CD4-positive, alpha-beta T cell treated with Interleukin-1 beta for 1 hour (primary cell): Measurements from ENCODE around the gene SCLY.

Source experiments
- DNase-seq, 2 donors: peaks; one replicate each; pipeline ENCODE4 v3.0.0-alpha.2; 2020 to 2022

SCLY gene

GRCh38 chr2:238141541-238142318 is 80.9 kb downstream of the SCLY start:
- DNase-seq = peak in 1 of 2 donors; percentile 35

GRCh38 chr2:238142382-238143205 is 81.8 kb downstream of the SCLY start:
- no peak for DNase-seq

DNA sequence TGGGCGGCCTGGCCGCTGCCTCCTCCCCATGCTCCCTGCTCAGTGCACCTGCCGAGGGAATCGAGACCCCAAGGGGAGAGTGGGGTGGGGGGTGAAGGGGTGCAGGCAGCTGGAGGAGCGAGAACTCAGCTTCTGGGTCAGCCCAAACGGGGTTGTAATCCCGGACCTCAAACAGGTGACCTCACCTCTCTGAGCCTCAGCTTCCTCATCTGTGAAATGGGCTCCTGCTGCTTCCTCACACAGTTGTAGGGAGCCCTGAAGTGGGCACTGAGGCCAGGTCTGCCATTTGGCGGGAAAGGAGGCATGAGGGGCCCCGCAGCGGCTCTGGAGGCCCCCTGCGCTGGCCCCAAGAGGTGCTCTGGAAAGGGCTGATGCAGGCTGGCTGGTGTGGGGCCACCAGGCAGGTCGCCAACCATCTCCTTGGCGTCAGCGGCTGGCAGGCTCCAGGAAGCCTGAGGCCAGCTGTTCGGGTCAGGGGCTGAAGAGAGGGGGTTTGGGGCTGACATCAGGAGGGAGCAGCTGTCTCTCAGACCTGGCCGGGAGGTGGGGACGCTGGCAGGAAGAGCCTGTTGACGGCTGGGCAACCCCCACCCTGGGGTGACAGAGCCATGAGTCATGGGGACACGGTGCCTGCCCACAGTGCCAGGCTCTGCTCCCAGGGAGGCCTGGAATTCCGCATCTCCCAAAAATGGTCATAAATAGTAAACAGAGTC is 82.6 kb downstream of the SCLY start:
- peak in 1 of 2 donors; percentile 15 for DNase-seq

DNA sequence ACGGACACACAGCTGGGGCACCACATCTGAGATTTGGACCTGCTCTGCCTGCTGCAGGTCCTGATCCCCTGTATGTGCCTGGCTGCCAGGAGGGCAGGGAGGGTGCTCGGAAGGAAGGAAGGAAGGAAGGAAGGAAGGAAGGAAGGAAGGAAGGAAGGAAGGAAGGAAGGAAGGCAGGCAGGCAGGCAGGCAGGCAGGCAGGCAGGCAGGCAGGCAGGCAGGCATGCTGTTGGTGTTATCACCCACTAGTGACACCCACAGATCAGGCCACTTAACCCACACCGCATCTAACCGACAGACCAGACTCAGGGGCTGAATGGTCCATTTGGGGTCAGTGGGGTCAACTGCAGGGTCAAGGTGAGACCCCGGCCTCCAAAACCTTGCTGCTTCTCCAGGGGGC is 83.5 kb downstream of the SCLY start:
- DNase-seq = no peak

- DNase-seq = no peak
Observed at GRCh38 chr2:238145046-238145445, 84.2 kb downstream of the SCLY start.

GRCh38 chr2:238145851-238146250 is 85.0 kb downstream of the SCLY start:
- DNase-seq = no peak

GRCh38 chr2:238146884-238147544 is 86.2 kb downstream of the SCLY start:
- DNase-seq = no peak

DNA sequence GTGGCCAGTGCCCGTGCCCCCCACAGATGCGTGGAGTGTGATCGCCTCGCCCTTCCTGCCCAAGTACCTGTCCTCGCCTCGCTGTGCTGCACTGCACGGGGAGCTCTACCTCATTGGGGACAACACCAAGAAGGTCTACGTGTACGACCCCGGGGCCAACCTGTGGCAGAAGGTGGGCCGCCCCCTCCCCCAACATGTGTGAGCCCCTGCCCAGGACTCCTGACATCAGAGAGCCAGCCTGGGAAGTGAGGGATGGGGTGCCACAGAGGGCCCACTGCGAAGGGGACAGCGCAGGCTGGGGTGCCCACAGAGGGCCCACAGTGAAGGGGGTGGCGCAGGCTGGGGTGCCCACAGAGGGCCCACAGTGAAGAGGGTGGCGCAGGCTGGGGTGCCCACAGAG is 88.2 kb downstream of the SCLY start:
- DNase-seq = no peak
